Measurements from ENCODE around the gene TMX4. TPM values are rescaled to one million over a fixed set of nuclear protein-coding genes. Genes with fewer than 3 reads are reported as not detected.
A peak's percentile ranks its signal among the peaks of the same experiment; 100 is the strongest.

Gene TMX4
- 10 to 100 TPM; 33.2 to 35.9 TPM for total RNA-seq

GRCh38 chr20:8019246-8019997 lies at the start of gene TMX4:
TMX4 (minus strand) TSS chr20:8019761; CDS start chr20:8019613, 148 bp downstream.
- ChIA-PET POLR2A (interaction anchor here (1.1 kb wide), 1 partner anchor 8 kb away, joined by 3 read pairs; no protein-coding TSS in a partner anchor), CTCF (no interaction called here)
- peak within 1 kb of the TSS; percentile 87 for H3K27ac Mint-ChIP-seq
- peak; percentile 95 for DNase-seq
- H3K4me1 Mint-ChIP-seq (ENCODE audit: low read depth) = peaks cover 30% of the 10 kb centered on the region
- H3K27me3 Mint-ChIP-seq = no peaks in the 10 kb centered on the region
- H3K36me3 Mint-ChIP-seq = no peaks in the 10 kb centered on the region
- peak within 1 kb of the TSS; percentile 93 for H3K4me3 Mint-ChIP-seq
- no peaks in the 10 kb centered on the region for H3K9me3 Mint-ChIP-seq
- intact Hi-C loops (cut with micrococcal nuclease) = loop anchor here (5.0 kb wide), 1 partner anchor 193 kb away; no protein-coding TSS in a partner anchor

GRCh38 chr20:8067082-8067481 lies 47.5 kb upstream of the TMX4 start:
- no peaks in the 10 kb centered on the region for H3K36me3 Mint-ChIP-seq
- no peaks in the 10 kb centered on the region for H3K9me3 Mint-ChIP-seq
- DNase-seq = no peak
- H3K4me1 Mint-ChIP-seq (ENCODE audit: low read depth) = no peaks in the 10 kb centered on the region
- H3K27me3 Mint-ChIP-seq = peaks cover 3% of the 10 kb centered on the region
- H3K27ac Mint-ChIP-seq = no peak overlapping the region
- CTCF ChIA-PET = no interaction called here
- H3K4me3 Mint-ChIP-seq = no peak overlapping the region
- intact Hi-C loops (cut with micrococcal nuclease) = no loop called here
- POLR2A ChIA-PET = no interaction called here

GRCh38 chr20:8066662-8067061 lies 47.1 kb upstream of the TMX4 start:
- no peaks in the 10 kb centered on the region for H3K9me3 Mint-ChIP-seq
- no peaks in the 10 kb centered on the region for H3K36me3 Mint-ChIP-seq
- POLR2A ChIA-PET = no interaction called here
- H3K27ac Mint-ChIP-seq = no peak overlapping the region
- no peaks in the 10 kb centered on the region for H3K4me1 Mint-ChIP-seq (ENCODE audit: low read depth)
- CTCF ChIA-PET = interaction anchor here (1.0 kb wide), 1 partner anchor 23 kb away, joined by 4 read pairs; no protein-coding TSS in a partner anchor
- no peak overlapping the region for H3K4me3 Mint-ChIP-seq
- DNase-seq = no peak
- H3K27me3 Mint-ChIP-seq = peaks cover 3% of the 10 kb centered on the region
- intact Hi-C loops (cut with micrococcal nuclease) = no loop called here

GRCh38 chr20:8065691-8066090 lies 46.1 kb upstream of the TMX4 start:
- Mint-ChIP-seq H3K4me3 (no peak overlapping the region), H3K36me3 (no peaks in the 10 kb centered on the region), H3K27ac (no peak overlapping the region), H3K9me3 (no peaks in the 10 kb centered on the region), H3K27me3 (peaks cover 3% of the 10 kb centered on the region), H3K4me1 (ENCODE audit: low read depth) (no peaks in the 10 kb centered on the region)
- ChIA-PET POLR2A (no interaction called here), CTCF (interaction anchor here (2.0 kb wide), 1 partner anchor 22 kb away, joined by 6 read pairs; no protein-coding TSS in a partner anchor)
- intact Hi-C loops (cut with micrococcal nuclease) = no loop called here
- DNase-seq = no peak

GRCh38 chr20:8062756-8063155 lies 43.2 kb upstream of the TMX4 start:
- CTCF ChIA-PET = interaction anchor here (0.5 to 1.5 kb wide), 2 partner anchors 19 to 660 kb away, joined by 4 read pairs; no protein-coding TSS in a partner anchor

GRCh38 chr20:8061861-8062518 lies 42.4 kb upstream of the TMX4 start:
- POLR2A ChIA-PET = no interaction called here
- Mint-ChIP-seq H3K9me3 (no peaks in the 10 kb centered on the region), H3K27ac (no peak overlapping the region), H3K4me1 (ENCODE audit: low read depth) (no peaks in the 10 kb centered on the region), H3K27me3 (peaks cover 3% of the 10 kb centered on the region), H3K4me3 (no peak overlapping the region), H3K36me3 (no peaks in the 10 kb centered on the region)
- CTCF ChIA-PET = interaction anchor here (1.5 kb wide), 1 partner anchor 661 kb away, joined by 4 read pairs; no protein-coding TSS in a partner anchor
- no peak for DNase-seq
- intact Hi-C loops (cut with micrococcal nuclease) = no loop called here

More at GRCh38 chr20:8062756-8063155, 43.2 kb upstream of the TMX4 start:
- no peaks in the 10 kb centered on the region for H3K36me3 Mint-ChIP-seq
- H3K27me3 Mint-ChIP-seq = peaks cover 3% of the 10 kb centered on the region
- DNase-seq = no peak
- POLR2A ChIA-PET = no interaction called here
- no peak overlapping the region for H3K27ac Mint-ChIP-seq
- H3K4me1 Mint-ChIP-seq (ENCODE audit: low read depth) = no peaks in the 10 kb centered on the region
- intact Hi-C loops (cut with micrococcal nuclease) = no loop called here
- H3K4me3 Mint-ChIP-seq = no peak overlapping the region
- no peaks in the 10 kb centered on the region for H3K9me3 Mint-ChIP-seq

GRCh38 chr20:8060977-8061376 lies 41.4 kb upstream of the TMX4 start:
- CTCF ChIA-PET = no interaction called here

GRCh38 chr20:8057871-8058270 lies 38.3 kb upstream of the TMX4 start:
- no peak for DNase-seq
- Mint-ChIP-seq H3K36me3 (no peaks in the 10 kb centered on the region), H3K27me3 (peaks cover 2% of the 10 kb centered on the region), H3K9me3 (no peaks in the 10 kb centered on the region), H3K4me3 (no peak overlapping the region), H3K4me1 (ENCODE audit: low read depth) (no peaks in the 10 kb centered on the region), H3K27ac (no peak overlapping the region)
- ChIA-PET POLR2A (no interaction called here), CTCF (no interaction called here)
- intact Hi-C loops (cut with micrococcal nuclease) = no loop called here

More at GRCh38 chr20:8060977-8061376, 41.4 kb upstream of the TMX4 start:
- no peaks in the 10 kb centered on the region for H3K36me3 Mint-ChIP-seq
- H3K9me3 Mint-ChIP-seq = no peaks in the 10 kb centered on the region
- peaks cover 5% of the 10 kb centered on the region for H3K27me3 Mint-ChIP-seq
- intact Hi-C loops (cut with micrococcal nuclease) = no loop called here
- no peak overlapping the region for H3K4me3 Mint-ChIP-seq
- DNase-seq = no peak
- no peaks in the 10 kb centered on the region for H3K4me1 Mint-ChIP-seq (ENCODE audit: low read depth)
- H3K27ac Mint-ChIP-seq = no peak overlapping the region
- POLR2A ChIA-PET = no interaction called here

- H3K36me3 Mint-ChIP-seq = no peaks in the 10 kb centered on the region
- H3K27me3 Mint-ChIP-seq = peaks cover 2% of the 10 kb centered on the region
- intact Hi-C loops (cut with micrococcal nuclease) = no loop called here
- H3K4me1 Mint-ChIP-seq (ENCODE audit: low read depth) = no peaks in the 10 kb centered on the region
- H3K27ac Mint-ChIP-seq = no peak overlapping the region
- no peaks in the 10 kb centered on the region for H3K9me3 Mint-ChIP-seq
- DNase-seq = no peak
- ChIA-PET CTCF (interaction anchor here (0.8 to 1.3 kb wide), 2 partner anchors 11 to 667 kb away, joined by 3 to 7 read pairs; no protein-coding TSS in a partner anchor), POLR2A (no interaction called here)
- H3K4me3 Mint-ChIP-seq = no peak overlapping the region
Measured at GRCh38 chr20:8055096-8055495, 35.5 kb upstream of the TMX4 start.

- ChIA-PET CTCF (interaction anchor here (1.0 to 1.9 kb wide), 3 partner anchors 78 to 672 kb away, joined by 3 to 9 read pairs (median 3); no protein-coding TSS in a partner anchor), POLR2A (no interaction called here)
- H3K4me1 Mint-ChIP-seq (ENCODE audit: low read depth) = no peaks in the 10 kb centered on the region
- DNase-seq = no peak
- no peak overlapping the region for H3K27ac Mint-ChIP-seq
- no peaks in the 10 kb centered on the region for H3K36me3 Mint-ChIP-seq
- no peak overlapping the region for H3K4me3 Mint-ChIP-seq
- intact Hi-C loops (cut with micrococcal nuclease) = no loop called here
- peaks cover 1% of the 10 kb centered on the region for H3K27me3 Mint-ChIP-seq
- H3K9me3 Mint-ChIP-seq = no peaks in the 10 kb centered on the region
Measured at GRCh38 chr20:8050157-8050837, 30.7 kb upstream of the TMX4 start.

- no peak overlapping the region for H3K27ac Mint-ChIP-seq
- ChIA-PET CTCF (interaction anchor here (1.0 to 1.9 kb wide), 3 partner anchors 79 to 673 kb away, joined by 3 to 9 read pairs (median 3); no protein-coding TSS in a partner anchor), POLR2A (no interaction called here)
- H3K36me3 Mint-ChIP-seq = no peaks in the 10 kb centered on the region
- H3K27me3 Mint-ChIP-seq = peaks cover 4% of the 10 kb centered on the region
- DNase-seq = no peak
- H3K9me3 Mint-ChIP-seq = no peaks in the 10 kb centered on the region
- intact Hi-C loops (cut with micrococcal nuclease) = loop anchor here (5.0 to 10.0 kb wide), 2 partner anchors 85 to 338 kb away; partner anchors contain the start of gene PLCB1
- no peak overlapping the region for H3K4me3 Mint-ChIP-seq
- H3K4me1 Mint-ChIP-seq (ENCODE audit: low read depth) = no peaks in the 10 kb centered on the region
Measured at GRCh38 chr20:8049310-8049709, 29.7 kb upstream of the TMX4 start.

- ChIA-PET CTCF (interaction anchor here (2.9 to 4.4 kb wide), 3 partner anchors 24 to 675 kb away, joined by 14 to 101 read pairs (median 64); no protein-coding TSS in a partner anchor), POLR2A (no interaction called here)
- Mint-ChIP-seq H3K27ac (no peak overlapping the region), H3K36me3 (no peaks in the 10 kb centered on the region), H3K4me1 (ENCODE audit: low read depth) (peaks cover 2% of the 10 kb centered on the region), H3K9me3 (no peaks in the 10 kb centered on the region), H3K4me3 (no peak overlapping the region), H3K27me3 (peaks cover 11% of the 10 kb centered on the region)
- no peak for DNase-seq
- intact Hi-C loops (cut with micrococcal nuclease) = loop anchor here (5.0 to 10.0 kb wide), 2 partner anchors 89 to 341 kb away; partner anchors contain the start of gene PLCB1
Measured at GRCh38 chr20:8045946-8046345, 26.4 kb upstream of the TMX4 start.
